GM19043 (cell line): ENCODE measurements around the gene KLF2.

ENCODE experiments used
- ATAC-seq: cut with Tn5 transposase; IDR thresholded peaks from one replicate; pipeline ENCODE4 v1.9.1; 2021; ENCODE audit warnings: low read depth; ENCODE audit not compliant: unreplicated experiment

The KLF2 gene

DNA sequence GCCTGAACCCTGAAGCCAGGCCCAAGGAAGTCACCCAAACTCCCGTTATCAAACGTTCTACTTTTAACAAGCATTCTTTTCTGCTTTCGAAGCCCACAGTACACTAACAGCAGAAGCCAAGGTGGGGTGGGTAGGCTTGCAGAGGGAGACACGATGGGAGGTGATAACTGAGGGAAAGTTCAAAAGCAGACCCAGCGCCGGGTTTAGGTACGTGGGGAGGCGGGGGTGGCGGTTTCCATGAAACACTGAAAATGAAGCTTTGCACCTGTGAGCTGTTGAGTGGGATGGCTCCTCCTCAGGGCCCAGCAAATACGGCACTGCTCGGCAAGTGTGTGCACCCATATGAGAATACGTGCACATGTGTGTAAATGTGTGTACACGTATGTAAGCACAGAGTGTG is 49.8 kb downstream of the KLF2 start:
- ATAC-seq, result no peak

- ATAC-seq, result no peak
These were observed 50.7 kb downstream of the KLF2 start for GRCh38 chr19:16375157-16375935.

- ATAC-seq, result no peak
These were observed 51.2 kb downstream of the KLF2 start for GRCh38 chr19:16375936-16376185.

DNA sequence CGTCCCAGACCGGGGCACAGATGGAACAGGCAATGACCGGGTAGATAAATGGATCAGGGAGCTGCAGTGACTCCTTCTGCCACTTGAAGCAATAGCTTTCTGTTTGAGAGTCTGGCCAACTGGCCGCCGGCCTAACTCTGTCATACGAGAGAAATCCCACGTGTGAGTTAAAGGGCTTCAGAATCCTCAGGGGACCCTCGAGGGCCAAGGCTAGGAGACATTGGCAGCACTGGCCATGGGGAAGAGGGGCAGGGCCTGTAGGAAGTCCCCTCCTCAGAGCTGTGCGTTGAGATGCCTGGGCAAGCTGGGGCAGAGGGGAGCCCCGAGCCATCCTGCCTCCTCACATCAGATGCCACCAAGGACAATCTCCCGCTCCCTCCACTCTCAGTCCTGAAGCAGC is 51.6 kb downstream of the KLF2 start:
- no peak for ATAC-seq

DNA sequence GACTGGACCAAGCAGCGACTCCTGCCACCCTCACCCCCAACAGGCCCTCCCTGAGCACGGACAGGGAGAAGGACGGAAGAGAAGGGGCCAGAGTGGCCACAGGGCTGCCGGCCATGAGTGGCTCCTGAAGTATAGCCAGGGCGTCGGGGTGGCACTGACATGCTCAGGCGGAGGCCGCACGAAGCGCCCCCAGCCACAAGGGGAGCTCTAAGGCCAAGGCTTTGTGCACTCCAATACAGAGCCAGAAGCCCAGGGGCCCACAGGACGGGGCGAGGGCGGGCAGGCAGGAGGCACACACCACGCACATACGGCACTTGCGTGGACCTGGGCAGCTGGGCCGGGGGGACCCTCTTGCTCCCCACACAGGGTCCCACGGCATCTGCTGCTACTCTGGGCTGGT is 52.0 kb downstream of the KLF2 start:
- ATAC-seq, result no peak

DNA sequence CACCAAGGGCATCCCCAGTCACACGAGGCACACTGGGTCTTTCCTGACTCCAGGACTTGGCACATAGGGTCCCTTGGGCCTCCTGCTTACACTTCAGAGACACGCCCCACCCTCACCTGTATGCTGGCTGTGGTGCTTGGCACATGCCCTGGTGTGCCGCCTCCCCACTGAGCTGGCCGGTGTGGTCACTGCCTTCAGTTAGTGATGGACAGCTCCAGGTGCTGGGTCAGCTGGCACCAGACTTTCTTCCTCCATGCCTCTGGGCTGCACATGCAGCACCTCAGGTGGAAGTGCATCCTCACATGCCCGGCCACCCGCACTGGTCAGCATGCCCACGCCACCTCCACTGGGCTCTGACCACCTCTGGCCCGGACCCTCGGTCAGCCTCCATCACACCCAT is 52.9 kb downstream of the KLF2 start:
- ATAC-seq, result no peak
